ENCODE measurements around the gene EXOC1. TPM values are rescaled to one million over a fixed set of nuclear protein-coding genes. Genes with fewer than 3 reads are reported as not detected.

EXOC1 gene
- polyA plus RNA-seq, 1 donor (not counting 4 experiments of a cell fraction or from before 2014, with no cell fraction given): 32.4 TPM

GRCh38 chr4:55871299-55871800, 17.9 kb downstream of the EXOC1 start:
- dilution Hi-C loops (cut with MboI; ENCODE audit: extremely low pct_ligation_motif_present, low sequenced_read_pairs): no loop called here
- Histone ChIP-seq H3K79me2 (ENCODE audit: control insufficient read depth, insufficient read depth, low read length) (no peaks in the 10 kb centered on the region), H3K9ac (ENCODE audit: control insufficient read depth, extremely low read depth, insufficient read depth, low read length) (no peak overlapping the region), H4K20me1 (ENCODE audit: control insufficient read depth, extremely low read depth, insufficient read depth, low read length) (no peaks in the 10 kb centered on the region), H3K36me3 (ENCODE audit: control insufficient read depth in 2 of 2, extremely low read depth in 1 of 2, insufficient read depth in 2 of 2, low read length in 2 of 2) (peaks cover 5 to 10% of the 10 kb centered on the region in 2 experiments), H3K27ac (ENCODE audit: control insufficient read depth, insufficient read depth, low read length) (no peak overlapping the region), H3K9me3 (ENCODE audit: control insufficient read depth, low read depth, low read length) (no peaks in the 10 kb centered on the region), H3K4me3 (ENCODE audit: control insufficient read depth in 2 of 3, extremely low read depth in 1 of 3, insufficient read depth in 2 of 3, low read depth in 1 of 3, low read length in 3 of 3) (no peak overlapping the region), H3K4me2 (ENCODE audit: control insufficient read depth, extremely low read depth, insufficient read depth, low read depth, low read length) (no peak overlapping the region), H3K4me1 (ENCODE audit: control insufficient read depth, extremely low read depth, insufficient read depth, low read length) (peaks cover 10% of the 10 kb centered on the region), H2AFZ (ENCODE audit: control insufficient read depth, low read length) (no peak overlapping the region), H3K27me3 (ENCODE audit: control insufficient read depth, extremely low read depth, insufficient read depth, low read length) (no peaks in the 10 kb centered on the region), H3K9me1 (ENCODE audit: control insufficient read depth, extremely low read depth, insufficient read depth, low read length) (no peaks in the 10 kb centered on the region)
- DNase-seq (ENCODE audit: low read depth, low spot score) (no peak), FAIRE-seq (no peak)
- TF ChIP-seq EZH2 (IDR thresholded peaks at IDR 0.05; ENCODE audit: low read length): no peak
- TF ChIP-seq, protein P1, sequence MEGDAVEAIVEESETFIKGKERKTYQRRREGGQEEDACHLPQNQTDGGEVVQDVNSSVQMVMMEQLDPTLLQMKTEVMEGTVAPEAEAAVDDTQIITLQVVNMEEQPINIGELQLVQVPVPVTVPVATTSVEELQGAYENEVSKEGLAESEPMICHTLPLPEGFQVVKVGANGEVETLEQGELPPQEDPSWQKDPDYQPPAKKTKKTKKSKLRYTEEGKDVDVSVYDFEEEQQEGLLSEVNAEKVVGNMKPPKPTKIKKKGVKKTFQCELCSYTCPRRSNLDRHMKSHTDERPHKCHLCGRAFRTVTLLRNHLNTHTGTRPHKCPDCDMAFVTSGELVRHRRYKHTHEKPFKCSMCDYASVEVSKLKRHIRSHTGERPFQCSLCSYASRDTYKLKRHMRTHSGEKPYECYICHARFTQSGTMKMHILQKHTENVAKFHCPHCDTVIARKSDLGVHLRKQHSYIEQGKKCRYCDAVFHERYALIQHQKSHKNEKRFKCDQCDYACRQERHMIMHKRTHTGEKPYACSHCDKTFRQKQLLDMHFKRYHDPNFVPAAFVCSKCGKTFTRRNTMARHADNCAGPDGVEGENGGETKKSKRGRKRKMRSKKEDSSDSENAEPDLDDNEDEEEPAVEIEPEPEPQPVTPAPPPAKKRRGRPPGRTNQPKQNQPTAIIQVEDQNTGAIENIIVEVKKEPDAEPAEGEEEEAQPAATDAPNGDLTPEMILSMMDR (optimal IDR thresholded peaks at IDR 0.05 in 1 of 3, IDR thresholded peaks at IDR 0.05 in 1 of 3, conservative IDR thresholded peaks at IDR 0.05 in 1 of 3; ENCODE audit: extremely low read depth in 1 of 3, insufficient read depth in 2 of 3, low read length in 3 of 3): no peak

- Histone ChIP-seq H3K79me2 (ENCODE audit: control insufficient read depth, insufficient read depth, low read length) (no peaks in the 10 kb centered on the region), H3K4me1 (ENCODE audit: control insufficient read depth, extremely low read depth, insufficient read depth, low read length) (no peaks in the 10 kb centered on the region), H4K20me1 (ENCODE audit: control insufficient read depth, extremely low read depth, insufficient read depth, low read length) (no peaks in the 10 kb centered on the region), H3K9me1 (ENCODE audit: control insufficient read depth, extremely low read depth, insufficient read depth, low read length) (no peaks in the 10 kb centered on the region), H3K9ac (ENCODE audit: control insufficient read depth, extremely low read depth, insufficient read depth, low read length) (no peak overlapping the region), H3K27me3 (ENCODE audit: control insufficient read depth, extremely low read depth, insufficient read depth, low read length) (no peaks in the 10 kb centered on the region), H3K9me3 (ENCODE audit: control insufficient read depth, low read depth, low read length) (no peaks in the 10 kb centered on the region), H3K36me3 (ENCODE audit: control insufficient read depth in 2 of 2, extremely low read depth in 1 of 2, insufficient read depth in 2 of 2, low read length in 2 of 2) (peaks cover 5 to 6% of the 10 kb centered on the region in 2 experiments), H3K27ac (ENCODE audit: control insufficient read depth, insufficient read depth, low read length) (no peak overlapping the region), H3K4me2 (ENCODE audit: control insufficient read depth, extremely low read depth, insufficient read depth, low read depth, low read length) (no peak overlapping the region), H2AFZ (ENCODE audit: control insufficient read depth, low read length) (no peak overlapping the region), H3K4me3 (ENCODE audit: control insufficient read depth in 2 of 3, extremely low read depth in 1 of 3, insufficient read depth in 2 of 3, low read depth in 1 of 3, low read length in 3 of 3) (no peak overlapping the region)
- DNase-seq (ENCODE audit: low read depth, low spot score) (no peak), FAIRE-seq (no peak)
- TF ChIP-seq, protein P1 (optimal IDR thresholded peaks at IDR 0.05 in 1 of 3, IDR thresholded peaks at IDR 0.05 in 1 of 3, conservative IDR thresholded peaks at IDR 0.05 in 1 of 3; ENCODE audit: extremely low read depth in 1 of 3, insufficient read depth in 2 of 3, low read length in 3 of 3): no peak
- TF ChIP-seq EZH2 (IDR thresholded peaks at IDR 0.05; ENCODE audit: low read length): no peak
- dilution Hi-C loops (cut with MboI; ENCODE audit: extremely low pct_ligation_motif_present, low sequenced_read_pairs): no loop called here
Observed at GRCh38 chr4:55874831-55875230, 21.4 kb downstream of the EXOC1 start.
